WTC11 (cell line): Measurements from ENCODE around the gene C18orf54. TPM values are rescaled to one million over a fixed set of nuclear protein-coding genes. Genes with fewer than 3 reads are reported as not detected.
"Not testable (repeated sequence)": the region's sequence is repeated elsewhere in the genome, so short reads cannot be mapped to it uniquely, and the experiment has no call there.

Source experiments
- ATAC-seq: fragments of 200-7000 bp; cut with Tn5 transposase; 2 replicates; pipeline ENCODE4 v1.10.0; 2021; ENCODE audit warnings: mild to moderate bottlenecking, moderate library complexity
- CTCF ChIA-PET: fragments of 300-600 bp; sonication (Branson Sonifier 250); formaldehyde crosslinking; loops from one replicate; lab custom pipeline; 2021; ENCODE audit warnings: antibody characterized with exemption; lab: Charles Lee
- POLR2A ChIA-PET: fragments of 350-600 bp; sonication (Branson Sonifier 250); formaldehyde crosslinking; loops from one replicate; lab custom pipeline; 2021; ENCODE audit warnings: antibody characterized with exemption; lab: Charles Lee
- DNase-seq: peaks from one replicate; pipeline ENCODE4 v3.0.0; 2021; ENCODE audit warnings: low spot score
- H3K27ac Mint-ChIP-seq: 2 replicates; pipeline ENCODE4 v1.8.0; 2021; ENCODE audit warnings: mixed read lengths
- H3K27me3 Mint-ChIP-seq: 2 replicates; pipeline ENCODE4 v1.8.0; 2021; ENCODE audit warnings: low read depth, mild to moderate bottlenecking, moderate library complexity, mixed read lengths
- H3K36me3 Mint-ChIP-seq: 2 replicates; pipeline ENCODE4 v1.8.0; 2021; ENCODE audit warnings: mixed read lengths
- H3K4me1 Mint-ChIP-seq: 2 replicates; pipeline ENCODE4 v1.8.0; 2022; ENCODE audit warnings: mixed read lengths
- H3K4me3 Mint-ChIP-seq: 2 replicates; pipeline ENCODE4 v1.8.0; 2021; ENCODE audit warnings: mild to moderate bottlenecking, moderate library complexity, mixed read lengths
- H3K9me3 Mint-ChIP-seq: 2 replicates; pipeline ENCODE4 v1.8.0; 2021; ENCODE audit warnings: mixed read lengths
- CBFB ChIP-seq: sonication (generic); formaldehyde crosslinking; IDR thresholded peaks from 2 replicates; pipeline ENCODE4 v1.8.1; 2022; ENCODE audit warnings: mild to moderate bottlenecking, low read depth, missing genetic modification reagents
- CREB1 ChIP-seq: sonication (generic); formaldehyde crosslinking; IDR thresholded peaks from 2 replicates; pipeline ENCODE4 v1.8.0; 2023; ENCODE audit warnings: mild to moderate bottlenecking, missing genetic modification reagents
- CREM ChIP-seq: sonication (generic); formaldehyde crosslinking; IDR thresholded peaks from 2 replicates; pipeline ENCODE4 v1.8.1; 2022; ENCODE audit warnings: mild to moderate bottlenecking, missing genetic modification reagents, moderate library complexity
- FOXK1 ChIP-seq: sonication (generic); formaldehyde crosslinking; IDR thresholded peaks from 2 replicates; pipeline ENCODE4 v1.8.0; 2022; ENCODE audit warnings: mild to moderate bottlenecking, moderate library complexity, missing genetic modification reagents
- FOXP1 ChIP-seq: sonication (generic); formaldehyde crosslinking; IDR thresholded peaks from 2 replicates; pipeline ENCODE4 v1.8.0; 2022; ENCODE audit warnings: missing genetic modification reagents, mild to moderate bottlenecking, moderate library complexity, borderline replicate concordance
- HMGXB4 ChIP-seq: sonication (generic); formaldehyde crosslinking; IDR thresholded peaks from 2 replicates; pipeline ENCODE4 v1.8.1; 2023; ENCODE audit warnings: mild to moderate bottlenecking, moderate library complexity, missing genetic modification reagents
- KAT7 ChIP-seq: sonication (generic); formaldehyde crosslinking; IDR thresholded peaks from 2 replicates; pipeline ENCODE4 v1.8.1; 2023; ENCODE audit warnings: missing genetic modification reagents, mild to moderate bottlenecking, borderline replicate concordance
- MYBL2 ChIP-seq: sonication (generic); formaldehyde crosslinking; IDR thresholded peaks from 2 replicates; pipeline ENCODE4 v1.8.1; 2023; ENCODE audit warnings: mild to moderate bottlenecking, moderate library complexity, missing genetic modification reagents
- SOX15 ChIP-seq: fragments of 250-450 bp; sonication (Bioruptor Pico); IDR thresholded peaks from 2 replicates; pipeline ENCODE4 v1.9.0; 2021; ENCODE audit warnings: mild to moderate bottlenecking
- SP1 ChIP-seq: sonication (generic); formaldehyde crosslinking; conservative IDR thresholded peaks from 2 replicates; pipeline ENCODE4 v1.8.1; 2022; ENCODE audit warnings: missing genetic modification reagents
- TEAD4 ChIP-seq: sonication (generic); formaldehyde crosslinking; IDR thresholded peaks from 2 replicates; pipeline ENCODE4 v1.8.0; 2022; ENCODE audit warnings: mild to moderate bottlenecking, missing genetic modification reagents
- ZBTB21 ChIP-seq: sonication (generic); formaldehyde crosslinking; IDR thresholded peaks from 2 replicates; pipeline ENCODE4 v1.8.1; 2023; ENCODE audit warnings: mild to moderate bottlenecking, missing genetic modification reagents, borderline replicate concordance
- total RNA-seq: library from RNA; stranded (reverse); gene quantifications from 3 replicates; pipeline ENCODE4 v1.2.3, GENCODE V29; 2021
- TF ChIP-seq, protein P1 (sequence below): sonication (generic); formaldehyde crosslinking; IDR thresholded peaks from 2 replicates; pipeline ENCODE4 v1.8.0; 2023; ENCODE audit warnings: mild to moderate bottlenecking, missing genetic modification reagents
- TF ChIP-seq, protein P2 (sequence below): sonication (generic); formaldehyde crosslinking; IDR thresholded peaks from 2 replicates; pipeline ENCODE4 v1.8.0; 2022; ENCODE audit warnings: mild to moderate bottlenecking, missing genetic modification reagents
- TF ChIP-seq, protein P3 (sequence below): sonication (generic); formaldehyde crosslinking; IDR thresholded peaks from 2 replicates; pipeline ENCODE4 v1.8.1; 2023; ENCODE audit warnings: mild to moderate bottlenecking, missing genetic modification reagents

C18orf54 gene
- total RNA-seq, 1 experiment from 2014 or later: 37.3 TPM

DNA sequence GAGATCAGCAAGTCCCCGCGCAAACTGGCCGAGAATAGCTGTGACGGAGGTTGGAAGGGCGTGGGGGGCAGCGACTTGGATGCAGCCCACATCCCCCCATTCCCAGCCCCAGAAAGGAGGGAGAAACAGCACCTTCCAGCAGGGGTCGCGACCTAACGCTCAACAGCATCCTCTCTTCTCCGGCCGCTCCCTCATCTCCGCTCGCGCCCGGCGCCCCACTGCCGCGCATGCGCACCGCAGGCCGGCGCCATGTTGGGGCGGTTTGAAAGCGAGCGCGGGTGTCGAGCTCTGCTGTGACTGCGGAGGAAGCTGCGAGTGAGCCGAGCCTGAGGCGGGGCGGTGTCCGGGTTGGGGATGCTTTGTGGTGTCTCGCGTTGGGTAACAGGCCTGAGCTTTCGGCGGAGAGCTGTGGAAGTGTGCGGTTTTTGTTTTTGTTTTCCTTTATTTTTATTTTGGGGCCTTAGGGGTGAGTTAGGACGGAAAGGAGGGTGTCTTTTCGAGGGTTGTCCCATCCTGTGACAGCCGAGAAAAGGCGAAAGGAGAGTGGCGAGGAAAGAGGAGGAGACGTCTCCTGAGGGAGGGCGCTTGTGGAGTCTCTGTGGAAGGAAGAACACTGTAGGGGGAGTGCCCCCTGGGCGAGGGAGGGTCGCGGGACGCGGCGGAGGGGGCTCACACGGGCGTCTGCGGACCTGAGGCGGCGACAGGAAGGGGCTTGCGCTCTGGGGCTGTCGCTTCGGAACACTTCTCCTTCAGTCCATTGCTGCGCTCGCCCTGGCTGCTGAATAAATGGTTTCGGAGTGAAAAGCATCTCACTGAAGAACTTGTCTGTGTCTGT lies at the start of gene C18orf54, which contains the start of gene STARD6 (continued):
- TF ChIP-seq, protein P1, sequence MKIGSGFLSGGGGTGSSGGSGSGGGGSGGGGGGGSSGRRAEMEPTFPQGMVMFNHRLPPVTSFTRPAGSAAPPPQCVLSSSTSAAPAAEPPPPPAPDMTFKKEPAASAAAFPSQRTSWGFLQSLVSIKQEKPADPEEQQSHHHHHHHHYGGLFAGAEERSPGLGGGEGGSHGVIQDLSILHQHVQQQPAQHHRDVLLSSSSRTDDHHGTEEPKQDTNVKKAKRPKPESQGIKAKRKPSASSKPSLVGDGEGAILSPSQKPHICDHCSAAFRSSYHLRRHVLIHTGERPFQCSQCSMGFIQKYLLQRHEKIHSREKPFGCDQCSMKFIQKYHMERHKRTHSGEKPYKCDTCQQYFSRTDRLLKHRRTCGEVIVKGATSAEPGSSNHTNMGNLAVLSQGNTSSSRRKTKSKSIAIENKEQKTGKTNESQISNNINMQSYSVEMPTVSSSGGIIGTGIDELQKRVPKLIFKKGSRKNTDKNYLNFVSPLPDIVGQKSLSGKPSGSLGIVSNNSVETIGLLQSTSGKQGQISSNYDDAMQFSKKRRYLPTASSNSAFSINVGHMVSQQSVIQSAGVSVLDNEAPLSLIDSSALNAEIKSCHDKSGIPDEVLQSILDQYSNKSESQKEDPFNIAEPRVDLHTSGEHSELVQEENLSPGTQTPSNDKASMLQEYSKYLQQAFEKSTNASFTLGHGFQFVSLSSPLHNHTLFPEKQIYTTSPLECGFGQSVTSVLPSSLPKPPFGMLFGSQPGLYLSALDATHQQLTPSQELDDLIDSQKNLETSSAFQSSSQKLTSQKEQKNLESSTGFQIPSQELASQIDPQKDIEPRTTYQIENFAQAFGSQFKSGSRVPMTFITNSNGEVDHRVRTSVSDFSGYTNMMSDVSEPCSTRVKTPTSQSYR: 0 out of 2 replicates have a peak, but pooled peaks have one; percentile 27
- TF ChIP-seq KAT7 (CRISPR knock-in tag) (0 out of 2 replicates have a peak, but pooled peaks have one; percentile 62), MYBL2 (peak; percentile 31; the same call in 1 of the 2 replicates), FOXP1 (CRISPR knock-in tag) (peak; percentile 49; the same call in 1 of the 2 replicates), CREM (no peak), SP1 (CRISPR knock-in tag) (peak; percentile 24; the same call in 1 of the 2 replicates), FOXK1 (peak; percentile 33; the same call in 1 of the 2 replicates), ZBTB21 (CRISPR knock-in tag) (peak; percentile 79; the same call in 1 of the 2 replicates), CBFB (CRISPR knock-in tag) (peak; percentile 87; the same call in 1 of the 2 replicates), CREB1 (CRISPR knock-in tag) (no peak), TEAD4 (CRISPR knock-in tag) (no peak), SOX15 (CRISPR knock-in tag) (no peak), HMGXB4 (peak; percentile 71; the same call in 1 of the 2 replicates)
- TF ChIP-seq, protein P2, sequence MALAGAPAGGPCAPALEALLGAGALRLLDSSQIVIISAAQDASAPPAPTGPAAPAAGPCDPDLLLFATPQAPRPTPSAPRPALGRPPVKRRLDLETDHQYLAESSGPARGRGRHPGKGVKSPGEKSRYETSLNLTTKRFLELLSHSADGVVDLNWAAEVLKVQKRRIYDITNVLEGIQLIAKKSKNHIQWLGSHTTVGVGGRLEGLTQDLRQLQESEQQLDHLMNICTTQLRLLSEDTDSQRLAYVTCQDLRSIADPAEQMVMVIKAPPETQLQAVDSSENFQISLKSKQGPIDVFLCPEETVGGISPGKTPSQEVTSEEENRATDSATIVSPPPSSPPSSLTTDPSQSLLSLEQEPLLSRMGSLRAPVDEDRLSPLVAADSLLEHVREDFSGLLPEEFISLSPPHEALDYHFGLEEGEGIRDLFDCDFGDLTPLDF (CRISPR knock-in tag): peak; percentile 73; the same call in 1 of the 2 replicates
- TF ChIP-seq, protein P3, sequence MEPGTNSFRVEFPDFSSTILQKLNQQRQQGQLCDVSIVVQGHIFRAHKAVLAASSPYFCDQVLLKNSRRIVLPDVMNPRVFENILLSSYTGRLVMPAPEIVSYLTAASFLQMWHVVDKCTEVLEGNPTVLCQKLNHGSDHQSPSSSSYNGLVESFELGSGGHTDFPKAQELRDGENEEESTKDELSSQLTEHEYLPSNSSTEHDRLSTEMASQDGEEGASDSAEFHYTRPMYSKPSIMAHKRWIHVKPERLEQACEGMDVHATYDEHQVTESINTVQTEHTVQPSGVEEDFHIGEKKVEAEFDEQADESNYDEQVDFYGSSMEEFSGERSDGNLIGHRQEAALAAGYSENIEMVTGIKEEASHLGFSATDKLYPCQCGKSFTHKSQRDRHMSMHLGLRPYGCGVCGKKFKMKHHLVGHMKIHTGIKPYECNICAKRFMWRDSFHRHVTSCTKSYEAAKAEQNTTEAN: 0 out of 2 replicates have a peak, but pooled peaks have one; percentile 53

DNA sequence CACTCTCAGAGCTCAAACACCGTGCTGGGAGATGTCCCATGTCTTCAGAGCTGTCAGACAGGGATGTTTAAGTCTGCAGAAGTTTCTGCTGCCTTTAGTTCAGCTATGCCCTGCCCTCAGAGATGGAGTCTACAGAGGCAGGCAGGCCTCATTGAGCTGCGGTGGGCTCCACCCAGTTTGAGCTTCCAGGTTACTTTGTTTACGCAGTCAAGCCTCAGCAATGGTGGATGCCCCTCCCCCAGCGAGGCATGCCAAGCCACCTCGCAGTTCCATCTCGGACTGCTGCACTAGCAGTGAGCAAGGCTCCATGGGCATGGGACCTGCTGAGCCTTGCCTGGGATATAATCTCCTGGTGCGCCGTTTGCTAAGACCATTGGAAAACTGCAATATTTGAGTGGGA lies 48.1 kb upstream of the C18orf54 start:
- H3K9me3 Mint-ChIP-seq: peaks cover 24% of the 10 kb centered on the region
- H3K27me3 Mint-ChIP-seq, H3K36me3 Mint-ChIP-seq, H3K4me3 Mint-ChIP-seq, POLR2A ChIA-PET, H3K27ac Mint-ChIP-seq, ATAC-seq, H3K4me1 Mint-ChIP-seq: not testable (repeated sequence)
- CTCF ChIA-PET: interaction anchor here (1.0 to 2.0 kb wide), 2 partner anchors 48 to 85 kb away, joined by 3 to 6 read pairs; partner anchors contain the start of genes C18orf54, MBD2 and STARD6
- peak; percentile 15 for DNase-seq
